ENCODE data around the gene RBM46.
"Not testable (repeated sequence)": the region's sequence is repeated elsewhere in the genome, so short reads cannot be mapped to it uniquely, and the experiment has no call there.

RBM46 gene

GRCh38 chr4:154836513-154836912, 55.4 kb downstream of the RBM46 start:
- DNase-seq (ENCODE audit: low read depth in 2 of 2) = no peak

GRCh38 chr4:154838155-154838554, 57.1 kb downstream of the RBM46 start:
- no peak for DNase-seq (ENCODE audit: low read depth in 2 of 2)

- no peak for DNase-seq (ENCODE audit: low read depth in 2 of 2)
These were observed 57.6 kb downstream of the RBM46 start for GRCh38 chr4:154838694-154839093.

GRCh38 chr4:154854362-154854761, 73.3 kb downstream of the RBM46 start:
- no peak for DNase-seq (ENCODE audit: low read depth in 2 of 2)

GRCh38 chr4:154858166-154858565, 77.1 kb downstream of the RBM46 start:
- DNase-seq (ENCODE audit: low read depth in 2 of 2) = no peak

- no peak for DNase-seq (ENCODE audit: low read depth in 2 of 2)
These were observed 87.5 kb downstream of the RBM46 start for GRCh38 chr4:154868414-154869194.

GRCh38 chr4:154869301-154869700, 88.2 kb downstream of the RBM46 start:
- DNase-seq (ENCODE audit: low read depth in 2 of 2) = no peak

- DNase-seq (ENCODE audit: low read depth in 2 of 2) = no peak
These were observed 91.1 kb downstream of the RBM46 start for GRCh38 chr4:154872198-154872597.

- not testable (repeated sequence) for DNase-seq (ENCODE audit: low read depth in 2 of 2)
These were observed 93.0 kb downstream of the RBM46 start for GRCh38 chr4:154874049-154874448.

GRCh38 chr4:154877110-154877760, 96.2 kb downstream of the RBM46 start:
- DNase-seq (ENCODE audit: low read depth in 2 of 2) = no peak
